Stimulated activated effector memory CD8-positive, alpha-beta T cell treated with anti-CD3 and anti-CD28 coated beads, Interleukin-12 subunit alpha, Interleukin-12 subunit beta, amount 100 ng/mL, for 72 hours (primary cell): Measurements from ENCODE around the gene CCL17.
"Not testable (repeated sequence)": the region's sequence is repeated elsewhere in the genome, so short reads cannot be mapped to it uniquely, and the experiment has no call there.

Experiments used
- ATAC-seq: fragments of 150-1000 bp; cut with Tn5 transposase; 2 replicates; pipeline ENCODE4 v1.10.0; 2021
- DNase-seq, 2 donors: peaks; one replicate each; pipeline ENCODE4 v3.0.0; 2021 to 2022; ENCODE audit warnings: low spot score in 2 of 2
- H3K27ac Mint-ChIP-seq: one replicate; pipeline ENCODE4 v1.8.0; 2022; ENCODE audit warnings: mild to moderate bottlenecking, mixed read lengths
- H3K36me3 Mint-ChIP-seq: one replicate; pipeline ENCODE4 v1.8.0; 2022; ENCODE audit warnings: mild to moderate bottlenecking, mixed read lengths
- H3K4me1 Mint-ChIP-seq: one replicate; pipeline ENCODE4 v1.8.0; 2022; ENCODE audit warnings: mixed read lengths
- H3K4me3 Mint-ChIP-seq: one replicate; pipeline ENCODE4 v1.8.0; 2022; ENCODE audit warnings: mild to moderate bottlenecking, mixed read lengths
- H3K9me3 Mint-ChIP-seq: one replicate; pipeline ENCODE4 v1.8.0; 2022; ENCODE audit warnings: mixed read lengths

CCL17 gene

GRCh38 chr16:57430955-57431354 lies 26.4 kb downstream of the CCL17 start:
- ATAC-seq: no peak
- Mint-ChIP-seq H3K4me1 (no peaks in the 10 kb centered on the region), H3K9me3 (no peaks in the 10 kb centered on the region), H3K27ac (peak overlapping the region; percentile 12), H3K36me3 (peaks cover 87% of the 10 kb centered on the region), H3K4me3 (no peak overlapping the region)
- DNase-seq: no peak

GRCh38 chr16:57432505-57432904 lies 27.9 kb downstream of the CCL17 start:
- H3K4me3 Mint-ChIP-seq: no peak overlapping the region
- peaks cover 100% of the 10 kb centered on the region for H3K36me3 Mint-ChIP-seq
- ATAC-seq (no peak), DNase-seq (no peak)
- no peak overlapping the region for H3K27ac Mint-ChIP-seq
- no peaks in the 10 kb centered on the region for H3K4me1 Mint-ChIP-seq
- no peaks in the 10 kb centered on the region for H3K9me3 Mint-ChIP-seq

DNA sequence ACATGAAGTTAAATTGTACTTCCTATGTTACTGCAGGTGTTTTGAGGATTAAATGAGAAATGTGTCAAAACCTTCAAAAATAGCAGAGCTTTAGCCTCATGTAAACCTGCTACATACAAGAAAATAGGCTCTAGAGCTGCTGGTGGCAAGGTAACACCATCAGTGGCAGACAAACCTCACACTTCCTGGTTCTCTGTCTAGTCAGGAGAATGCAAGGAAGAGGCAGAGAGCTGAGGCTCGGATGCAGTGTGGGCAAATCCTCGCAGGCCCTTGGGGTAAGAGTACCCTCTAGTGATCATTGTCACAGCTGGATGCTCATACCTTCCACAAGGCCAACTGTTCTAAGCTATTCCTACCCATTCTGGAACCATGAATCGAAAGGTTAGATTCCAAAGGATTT lies 28.4 kb downstream of the CCL17 start:
- no peak for DNase-seq
- Mint-ChIP-seq H3K4me3 (no peak overlapping the region), H3K36me3 (peaks cover 100% of the 10 kb centered on the region), H3K4me1 (no peaks in the 10 kb centered on the region), H3K9me3 (no peaks in the 10 kb centered on the region), H3K27ac (peak overlapping the region; percentile 20)
- no peak for ATAC-seq

GRCh38 chr16:57434003-57434402 lies 29.4 kb downstream of the CCL17 start:
- DNase-seq (no peak), ATAC-seq (no peak)
- Mint-ChIP-seq H3K27ac (no peak overlapping the region), H3K36me3 (peaks cover 100% of the 10 kb centered on the region), H3K4me3 (no peak overlapping the region), H3K9me3 (no peaks in the 10 kb centered on the region), H3K4me1 (no peaks in the 10 kb centered on the region)

DNA sequence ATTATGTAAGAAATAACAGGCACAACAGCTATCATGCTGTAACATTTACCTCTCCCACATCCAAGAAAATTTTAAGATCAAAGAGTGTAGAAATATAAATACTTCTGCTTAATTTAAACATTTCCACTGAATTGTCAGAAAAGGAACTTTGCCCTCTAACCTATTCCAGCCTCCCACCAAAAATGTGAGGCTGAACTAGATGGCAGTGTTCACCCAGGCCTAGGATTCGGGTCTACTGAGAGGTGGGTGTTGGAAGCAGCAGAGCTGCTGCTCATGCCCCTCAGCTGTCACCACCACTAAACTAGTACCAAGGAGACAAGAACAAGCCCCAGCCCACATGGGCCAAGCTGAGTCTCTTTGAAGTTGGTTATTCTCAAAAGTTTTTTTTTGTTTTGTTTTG lies 31.3 kb downstream of the CCL17 start:
- H3K4me3 Mint-ChIP-seq: no peak overlapping the region
- H3K36me3 Mint-ChIP-seq: peaks cover 100% of the 10 kb centered on the region
- no peaks in the 10 kb centered on the region for H3K4me1 Mint-ChIP-seq
- DNase-seq (no peak), ATAC-seq (no peak)
- no peak overlapping the region for H3K27ac Mint-ChIP-seq
- H3K9me3 Mint-ChIP-seq: no peaks in the 10 kb centered on the region

GRCh38 chr16:57439947-57440346 lies 35.4 kb downstream of the CCL17 start:
- not testable (repeated sequence) for DNase-seq, H3K4me3 Mint-ChIP-seq, H3K27ac Mint-ChIP-seq, H3K4me1 Mint-ChIP-seq, ATAC-seq, H3K9me3 Mint-ChIP-seq
- H3K36me3 Mint-ChIP-seq: peaks cover 64% of the 10 kb centered on the region

GRCh38 chr16:57440551-57440950 lies 36.0 kb downstream of the CCL17 start:
- not testable (repeated sequence) for H3K27ac Mint-ChIP-seq, H3K4me3 Mint-ChIP-seq, DNase-seq, ATAC-seq, H3K9me3 Mint-ChIP-seq, H3K4me1 Mint-ChIP-seq
- H3K36me3 Mint-ChIP-seq: peaks cover 58% of the 10 kb centered on the region

DNA sequence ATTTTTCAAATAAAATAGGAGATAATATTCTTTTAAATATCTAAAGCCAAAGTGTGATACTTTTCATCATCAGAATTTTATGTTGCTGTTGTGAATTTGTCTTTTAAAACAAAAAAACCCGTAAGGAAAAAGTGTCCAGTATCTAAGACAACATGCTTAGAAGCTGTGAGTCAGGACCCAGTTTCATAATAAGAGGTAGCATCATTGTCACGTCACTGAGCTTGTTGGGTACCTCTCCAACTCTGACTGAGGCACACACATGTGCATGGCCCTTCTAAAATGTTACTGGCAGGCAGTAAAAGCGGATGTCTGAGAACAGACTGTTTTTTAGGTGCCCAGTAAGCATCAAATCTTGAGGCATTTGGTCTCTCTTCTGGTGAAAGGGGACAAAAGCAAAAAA lies 40.1 kb downstream of the CCL17 start:
- H3K27ac Mint-ChIP-seq: no peak overlapping the region
- no peak for DNase-seq
- no peak for ATAC-seq
- H3K9me3 Mint-ChIP-seq: no peaks in the 10 kb centered on the region
- H3K4me1 Mint-ChIP-seq: peaks cover 7% of the 10 kb centered on the region
- no peak overlapping the region for H3K4me3 Mint-ChIP-seq
- H3K36me3 Mint-ChIP-seq: peaks cover 17% of the 10 kb centered on the region

DNA sequence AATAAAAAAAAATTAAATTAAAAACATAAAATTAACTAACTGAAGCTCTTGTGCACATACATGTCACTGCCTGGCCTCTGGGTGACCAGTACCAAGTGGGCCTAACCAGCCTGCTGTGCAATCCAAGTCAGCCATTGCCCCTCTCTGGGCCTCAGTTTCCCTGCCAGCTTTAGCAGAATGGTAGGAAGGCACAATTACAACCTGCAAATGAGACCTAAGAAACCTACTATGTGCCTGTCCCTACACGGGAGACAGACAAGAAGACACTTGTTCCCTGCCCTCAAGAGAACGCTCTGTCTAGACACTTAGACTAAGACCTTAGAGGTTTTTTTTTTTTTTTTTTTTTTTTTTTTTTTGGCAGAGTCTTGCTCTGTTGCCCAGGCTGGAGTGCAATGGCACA lies 40.9 kb downstream of the CCL17 start:
- peaks cover 7% of the 10 kb centered on the region for H3K4me1 Mint-ChIP-seq
- DNase-seq (no peak), ATAC-seq (no peak)
- H3K9me3 Mint-ChIP-seq: no peaks in the 10 kb centered on the region
- H3K27ac Mint-ChIP-seq: peak overlapping the region; percentile 93
- peaks cover 9% of the 10 kb centered on the region for H3K36me3 Mint-ChIP-seq
- H3K4me3 Mint-ChIP-seq: peak overlapping the region; percentile 85

DNA sequence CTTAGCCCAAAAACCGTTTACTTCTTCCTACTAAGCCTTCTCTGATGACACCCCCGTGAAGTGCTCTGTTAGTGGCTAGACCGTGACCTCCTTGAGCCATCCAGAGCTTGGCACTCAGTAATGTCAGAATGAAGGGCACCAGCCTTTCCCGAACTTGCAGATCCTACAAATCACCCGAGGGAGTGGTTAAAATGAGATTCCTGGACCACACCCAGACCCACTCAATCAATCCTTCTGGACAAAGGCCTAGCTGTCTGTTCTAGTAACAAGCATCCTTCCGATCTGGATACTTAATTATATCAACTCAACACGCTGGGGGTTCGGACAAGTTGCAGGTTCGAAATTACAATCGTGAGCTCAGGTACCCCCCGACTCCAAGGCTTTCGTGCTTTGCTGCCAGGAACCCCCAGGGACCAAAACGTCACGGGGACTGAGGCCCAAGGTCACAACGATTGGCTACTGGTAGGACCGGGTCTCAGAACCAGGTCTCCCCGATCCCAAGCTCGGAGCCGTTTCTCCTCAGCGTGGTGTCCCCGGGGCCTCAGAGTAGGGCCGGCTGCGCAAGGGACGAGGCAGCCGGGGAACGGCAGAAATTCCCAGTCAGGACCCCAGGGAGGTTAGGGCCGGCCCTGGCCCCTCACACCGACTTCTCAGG lies 42.1 kb downstream of the CCL17 start:
- ATAC-seq: peak; percentile 33
- H3K36me3 Mint-ChIP-seq: peaks cover 9% of the 10 kb centered on the region
- H3K4me3 Mint-ChIP-seq: peak overlapping the region; percentile 85
- DNase-seq: peak in 1 of 2 donors; percentile 6
- H3K9me3 Mint-ChIP-seq: no peaks in the 10 kb centered on the region
- H3K27ac Mint-ChIP-seq: peak overlapping the region; percentile 93
- peaks cover 13% of the 10 kb centered on the region for H3K4me1 Mint-ChIP-seq

DNA sequence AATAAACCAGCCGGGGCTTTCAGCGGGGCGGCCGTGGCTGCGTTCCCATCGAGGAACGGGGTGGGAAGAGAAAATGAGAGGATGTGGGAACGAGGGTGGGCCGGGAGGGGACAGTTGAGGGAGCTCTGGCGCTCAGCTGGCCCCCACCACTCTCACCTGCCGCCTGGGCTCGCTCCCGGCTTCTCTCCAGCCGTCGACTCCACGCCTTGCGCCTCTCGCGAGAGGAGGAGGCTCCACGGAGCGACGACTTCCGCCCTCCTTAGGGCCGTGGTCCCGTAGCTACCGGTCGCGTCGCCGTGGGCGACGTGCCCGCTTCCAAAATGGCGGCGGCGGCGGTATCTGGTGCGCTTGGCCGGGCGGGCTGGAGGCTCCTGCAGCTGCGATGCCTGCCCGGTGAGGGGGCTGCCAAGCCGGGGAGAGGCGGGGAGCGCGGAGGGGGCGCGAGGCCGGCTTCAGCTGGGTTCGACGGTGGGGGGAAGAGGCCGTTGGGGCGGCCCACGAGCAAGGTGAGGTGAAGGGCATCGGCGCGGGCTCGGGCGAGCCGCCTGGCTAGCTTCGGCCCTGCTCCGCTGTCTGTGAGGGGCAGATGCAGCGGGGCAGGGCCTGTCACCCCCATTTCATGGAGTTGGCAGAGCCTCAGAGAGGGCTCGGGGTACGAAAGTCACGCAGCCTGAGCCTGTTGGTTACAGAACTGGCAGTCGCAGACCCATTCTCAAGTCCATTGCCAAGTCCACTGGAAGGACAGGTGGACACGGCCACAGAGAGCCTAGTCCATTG lies 42.8 kb downstream of the CCL17 start, which contains the start of the genes CIAPIN1 and COQ9:
TSS of gene CIAPIN1 (minus strand) at position 200 of the 777 bp plus-strand sequence. CDS start 6,457 bp downstream, outside the sequence.
TSS of gene COQ9 (plus strand) at position 294 of the 777 bp plus-strand sequence. CDS start at position 321, 27 bp downstream.
- Mint-ChIP-seq H3K36me3 (peaks cover 16% of the 10 kb centered on the region), H3K4me3 (peak within 1 kb of the TSS; percentile 85), H3K4me1 (peaks cover 13% of the 10 kb centered on the region), H3K9me3 (no peaks in the 10 kb centered on the region), H3K27ac (peak within 1 kb of the TSS; percentile 93)
- DNase-seq (peak; percentile 80 to 90), ATAC-seq (peak; percentile 100)

DNA sequence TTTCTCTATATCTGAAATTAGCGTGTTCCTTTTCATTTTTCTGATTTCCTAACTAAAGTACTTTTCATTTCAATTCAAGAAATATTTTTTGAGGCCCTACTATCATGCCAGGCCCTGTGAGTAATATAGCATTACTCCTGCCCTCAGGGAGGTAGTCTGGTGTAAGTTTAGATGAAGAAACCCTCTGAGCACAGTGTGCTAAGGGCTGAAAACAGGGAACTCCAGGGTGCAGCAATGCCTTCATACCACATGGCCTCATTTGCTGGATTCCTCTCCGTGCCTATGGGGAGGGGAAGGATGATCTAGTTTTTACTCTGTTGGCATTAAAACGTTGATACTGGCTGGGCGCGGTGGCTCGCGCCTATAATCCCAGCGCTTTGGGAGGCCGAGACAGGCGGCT lies 47.5 kb downstream of the CCL17 start:
- Mint-ChIP-seq H3K9me3 (no peaks in the 10 kb centered on the region), H3K27ac (peak overlapping the region; percentile 32), H3K4me3 (no peak overlapping the region), H3K36me3 (peaks cover 48% of the 10 kb centered on the region), H3K4me1 (peaks cover 6% of the 10 kb centered on the region)
- no peak for ATAC-seq
- DNase-seq: no peak

DNA sequence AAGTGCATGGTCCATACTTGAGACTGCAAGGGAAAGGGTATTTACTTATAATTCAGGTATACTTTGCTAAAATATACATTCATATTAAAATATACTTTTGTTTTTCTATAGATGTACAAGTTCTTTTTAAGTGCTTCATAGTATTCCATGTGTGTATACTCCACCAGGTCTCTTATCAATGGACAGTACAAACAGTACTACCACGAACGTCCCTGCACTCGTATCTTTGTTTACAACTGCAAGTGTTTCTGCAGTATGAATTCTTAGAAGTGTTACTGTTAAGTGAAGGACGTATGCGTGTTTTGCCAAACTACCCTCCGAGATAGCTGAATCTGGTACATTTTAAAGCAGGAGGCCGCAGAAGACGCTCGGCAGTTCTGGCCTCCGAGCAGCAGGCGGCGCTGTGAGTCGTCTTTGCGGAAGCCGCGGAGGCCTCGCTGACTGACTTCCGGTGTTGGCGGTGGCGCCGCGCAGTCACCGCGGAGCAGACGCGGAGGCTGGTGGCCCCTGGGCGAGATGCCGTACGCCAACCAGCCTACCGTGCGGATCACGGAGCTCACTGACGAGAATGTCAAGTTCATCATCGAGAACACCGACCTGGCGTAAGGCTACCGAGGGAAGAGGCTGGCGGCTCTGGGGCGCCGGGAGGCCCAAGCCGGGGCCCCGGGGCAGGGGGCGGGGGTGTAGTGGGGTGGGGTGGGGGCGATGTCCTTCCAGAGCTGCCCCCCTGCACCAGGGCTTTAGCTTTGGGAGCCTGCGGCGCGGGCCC lies 57.8 kb downstream of the CCL17 start, which contains the start of gene POLR2C:
TSS of gene POLR2C (plus strand) at position 471 of the 769 bp plus-strand sequence. CDS start at position 517, 46 bp downstream.
- H3K9me3 Mint-ChIP-seq: no peaks in the 10 kb centered on the region
- DNase-seq (peak; percentile 97), ATAC-seq (peak; percentile 97)
- peak within 1 kb of the TSS; percentile 98 for H3K4me3 Mint-ChIP-seq
- H3K36me3 Mint-ChIP-seq: peaks cover 77% of the 10 kb centered on the region
- peak within 1 kb of the TSS; percentile 99 for H3K27ac Mint-ChIP-seq
- H3K4me1 Mint-ChIP-seq: peaks cover 38% of the 10 kb centered on the region

DNA sequence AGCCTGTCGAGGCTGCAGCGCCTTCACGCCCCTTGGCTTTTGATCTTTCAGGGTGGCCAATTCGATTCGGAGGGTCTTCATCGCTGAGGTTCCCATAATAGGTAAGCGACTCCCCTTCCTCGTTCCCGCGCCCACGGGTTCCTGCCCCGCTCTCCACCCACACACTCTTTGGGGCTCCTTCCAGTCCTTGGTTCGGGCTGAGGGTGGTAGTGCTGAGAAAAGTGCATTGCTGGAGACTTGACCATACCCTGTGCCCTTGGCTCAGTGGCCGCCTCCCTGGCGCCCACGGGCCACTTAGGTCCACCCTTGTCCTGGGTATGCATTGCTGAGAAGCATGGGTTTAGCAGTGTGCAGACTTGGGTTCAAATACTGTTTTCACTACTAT lies 58.4 kb downstream of the CCL17 start:
- H3K27ac Mint-ChIP-seq: peak overlapping the region; percentile 99
- ATAC-seq (peak; percentile 40), DNase-seq (no peak)
- no peaks in the 10 kb centered on the region for H3K9me3 Mint-ChIP-seq
- H3K36me3 Mint-ChIP-seq: peaks cover 78% of the 10 kb centered on the region
- peaks cover 38% of the 10 kb centered on the region for H3K4me1 Mint-ChIP-seq
- peak overlapping the region; percentile 98 for H3K4me3 Mint-ChIP-seq

DNA sequence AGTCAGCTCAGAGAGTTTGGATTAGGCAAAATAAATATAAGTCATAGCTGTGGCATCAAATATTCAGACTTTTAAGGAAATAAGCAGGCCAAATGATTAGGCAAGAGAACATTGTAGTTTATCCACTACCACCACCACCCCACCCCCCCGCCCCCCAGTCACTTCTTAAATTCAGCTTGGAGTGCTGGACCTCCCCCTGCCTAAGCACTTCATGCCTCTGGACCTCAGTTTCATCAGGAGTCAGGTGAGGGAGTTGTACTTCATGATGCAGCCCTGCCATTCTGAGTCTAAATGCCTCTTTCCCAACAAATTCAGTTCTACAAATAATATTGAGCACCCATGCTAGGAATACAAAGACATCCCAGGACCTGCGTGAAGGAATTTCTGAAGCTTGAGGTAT lies 60.0 kb downstream of the CCL17 start:
- Mint-ChIP-seq H3K27ac (peak overlapping the region; percentile 99), H3K36me3 (peaks cover 88% of the 10 kb centered on the region), H3K4me1 (peaks cover 38% of the 10 kb centered on the region), H3K4me3 (no peak overlapping the region), H3K9me3 (no peaks in the 10 kb centered on the region)
- ATAC-seq: no peak
- DNase-seq: no peak
